Activated naive CD8-positive, alpha-beta T cell (primary cell): Measurements from ENCODE around the gene IFFO2.
"Not testable (repeated sequence)": the region's sequence is repeated elsewhere in the genome, so short reads cannot be mapped to it uniquely, and the experiment has no call there.

ENCODE experiments used
- H3K27ac Mint-ChIP-seq: one replicate; pipeline ENCODE4 v1.8.0; 2021; ENCODE audit warnings: mixed read lengths
- H3K27me3 Mint-ChIP-seq: one replicate; pipeline ENCODE4 v1.8.0; 2021; ENCODE audit warnings: mixed read lengths
- H3K36me3 Mint-ChIP-seq: one replicate; pipeline ENCODE4 v1.8.0; 2021; ENCODE audit warnings: mixed read lengths
- H3K4me1 Mint-ChIP-seq: one replicate; pipeline ENCODE4 v1.8.0; 2021; ENCODE audit warnings: low read depth, mixed read lengths
- H3K4me3 Mint-ChIP-seq: one replicate; pipeline ENCODE4 v1.8.0; 2021; ENCODE audit warnings: mild to moderate bottlenecking, mixed read lengths
- H3K9me3 Mint-ChIP-seq: one replicate; pipeline ENCODE4 v1.8.0; 2021; ENCODE audit warnings: low read depth, mixed read lengths

IFFO2 gene

DNA sequence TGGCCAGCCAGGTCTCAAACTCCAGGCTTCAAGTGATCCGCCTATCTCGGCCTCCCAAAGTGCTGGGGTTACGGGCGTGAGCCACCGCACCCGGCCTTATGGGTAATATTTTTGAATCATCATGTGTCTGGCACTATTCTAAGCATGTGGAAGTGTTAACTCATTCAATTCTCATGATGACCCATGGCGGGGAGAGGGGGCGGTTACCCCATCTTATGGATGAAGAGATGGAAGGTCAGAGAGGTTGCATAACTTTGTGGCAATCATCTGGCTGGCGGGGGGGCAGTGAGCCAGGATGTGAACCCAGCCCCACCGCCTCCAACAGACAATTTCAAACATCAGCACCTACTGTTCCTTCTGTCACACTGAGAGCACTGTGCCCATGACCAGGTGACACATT, 85.5 kb downstream of the IFFO2 start:
- Mint-ChIP-seq H3K4me1 (no peaks in the 10 kb centered on the region), H3K36me3 (no peaks in the 10 kb centered on the region), H3K4me3 (no peak overlapping the region), H3K9me3 (no peaks in the 10 kb centered on the region), H3K27ac (no peak overlapping the region), H3K27me3 (peaks cover 2% of the 10 kb centered on the region)

DNA sequence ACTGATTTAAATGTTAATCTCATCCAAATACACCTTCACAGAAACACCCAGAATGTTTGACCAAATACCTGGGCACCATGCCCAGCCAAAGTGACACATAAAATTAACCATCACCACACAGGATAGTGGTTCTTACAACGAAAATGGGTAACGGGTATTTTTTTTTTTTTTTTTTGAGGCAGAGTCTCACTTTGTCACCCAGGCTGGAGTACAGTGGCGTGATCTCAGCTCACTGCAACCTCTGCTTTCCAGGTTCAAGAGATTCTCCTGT, 85.9 kb downstream of the IFFO2 start:
- not testable (repeated sequence) for H3K4me3 Mint-ChIP-seq, H3K4me1 Mint-ChIP-seq, H3K9me3 Mint-ChIP-seq, H3K36me3 Mint-ChIP-seq, H3K27me3 Mint-ChIP-seq, H3K27ac Mint-ChIP-seq

- Mint-ChIP-seq H3K4me1 (no peaks in the 10 kb centered on the region), H3K4me3 (no peak overlapping the region)
Measured at GRCh38 chr1:18869847-18870594, 86.5 kb downstream of the IFFO2 start.

DNA sequence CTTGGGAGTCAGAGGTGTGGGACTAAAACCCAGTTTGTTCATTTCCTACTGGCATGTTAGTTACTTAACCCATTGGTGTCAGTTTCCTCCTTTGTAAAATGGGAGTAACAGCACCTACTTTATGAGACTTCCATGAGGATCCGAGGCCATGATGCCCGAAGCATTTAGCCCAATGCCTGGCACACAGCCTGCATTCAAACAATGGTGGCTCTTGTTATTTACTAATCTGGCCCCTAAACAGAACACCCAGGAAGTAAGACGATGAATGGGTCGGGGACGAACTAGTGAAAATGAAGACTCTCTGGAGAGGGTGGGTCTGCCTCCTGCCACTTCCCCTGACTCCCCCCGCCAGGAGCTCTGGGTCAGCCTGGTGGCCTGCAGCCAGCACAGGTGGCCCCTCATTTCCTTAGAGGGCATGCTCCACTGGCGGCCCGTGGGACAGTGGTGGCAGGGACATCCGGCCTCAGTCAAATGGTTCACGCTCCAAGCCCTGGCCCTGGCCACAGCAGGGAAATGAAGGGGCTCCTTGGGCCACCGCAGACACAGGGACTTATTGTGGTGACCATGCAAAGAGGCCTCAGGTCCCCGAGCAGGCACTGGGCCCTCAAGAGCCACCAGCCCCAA, 87.6 kb downstream of the IFFO2 start:
- Mint-ChIP-seq H3K9me3 (no peaks in the 10 kb centered on the region), H3K27ac (no peak overlapping the region), H3K4me1 (no peaks in the 10 kb centered on the region), H3K27me3 (peaks cover 2% of the 10 kb centered on the region), H3K36me3 (no peaks in the 10 kb centered on the region), H3K4me3 (no peak overlapping the region)

More at GRCh38 chr1:18869847-18870594, 86.5 kb downstream of the IFFO2 start:
- Mint-ChIP-seq H3K27ac (no peak overlapping the region), H3K27me3 (peaks cover 2% of the 10 kb centered on the region), H3K9me3 (no peaks in the 10 kb centered on the region), H3K36me3 (no peaks in the 10 kb centered on the region)

DNA sequence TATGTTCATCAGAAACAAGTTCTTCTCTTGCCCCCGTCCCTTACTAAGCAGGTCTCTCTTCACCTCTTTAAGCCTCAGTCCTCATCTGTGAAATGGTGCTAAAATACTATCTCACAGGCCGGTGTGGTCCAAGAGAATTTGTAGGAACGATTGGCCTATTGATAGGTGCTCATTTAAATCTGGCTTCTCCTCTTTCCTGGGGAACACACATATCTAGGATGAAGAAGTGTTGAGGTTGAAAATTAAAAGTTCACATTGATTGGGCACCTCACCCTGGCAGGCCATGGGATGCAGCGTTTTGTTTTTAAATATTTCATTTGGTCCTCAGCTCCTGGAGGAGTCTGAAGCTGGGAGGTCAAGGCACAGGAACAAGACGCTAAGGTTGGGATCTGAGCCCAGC, 88.1 kb downstream of the IFFO2 start:
- Mint-ChIP-seq H3K36me3 (no peaks in the 10 kb centered on the region), H3K9me3 (no peaks in the 10 kb centered on the region), H3K27ac (no peak overlapping the region), H3K4me1 (no peaks in the 10 kb centered on the region), H3K4me3 (no peak overlapping the region), H3K27me3 (peaks cover 2% of the 10 kb centered on the region)

GRCh38 chr1:18866846-18867245, 89.6 kb downstream of the IFFO2 start:
- H3K36me3 Mint-ChIP-seq, result no peaks in the 10 kb centered on the region

DNA sequence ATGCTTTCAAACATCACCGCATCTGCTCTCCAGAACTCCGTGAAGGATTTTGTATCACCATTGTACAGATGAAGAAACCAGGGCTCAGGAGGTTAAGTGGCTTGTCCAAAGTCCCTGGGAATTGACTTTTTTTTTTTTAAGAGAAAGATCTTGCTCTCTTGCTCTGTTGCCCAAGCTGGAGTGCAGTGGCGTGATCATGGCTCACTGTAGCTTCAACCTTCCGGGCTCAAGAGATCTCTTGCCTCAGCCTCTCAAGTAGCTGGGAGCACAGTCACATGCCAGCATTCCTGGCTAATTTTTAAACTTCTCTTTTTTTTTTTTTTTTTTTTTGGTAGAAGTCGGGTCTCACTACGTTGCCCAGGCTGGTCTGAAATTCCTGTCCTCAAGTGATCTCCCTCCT, 90.2 kb downstream of the IFFO2 start:
- no peaks in the 10 kb centered on the region for H3K4me1 Mint-ChIP-seq
- H3K9me3 Mint-ChIP-seq, result no peaks in the 10 kb centered on the region
- H3K27ac Mint-ChIP-seq, result no peak overlapping the region
- no peak overlapping the region for H3K4me3 Mint-ChIP-seq
- H3K36me3 Mint-ChIP-seq, result no peaks in the 10 kb centered on the region
- H3K27me3 Mint-ChIP-seq, result peaks cover 4% of the 10 kb centered on the region

More at GRCh38 chr1:18866846-18867245, 89.6 kb downstream of the IFFO2 start:
- no peak overlapping the region for H3K4me3 Mint-ChIP-seq
- no peaks in the 10 kb centered on the region for H3K4me1 Mint-ChIP-seq
- no peak overlapping the region for H3K27ac Mint-ChIP-seq
- peaks cover 3% of the 10 kb centered on the region for H3K27me3 Mint-ChIP-seq
- H3K9me3 Mint-ChIP-seq, result no peaks in the 10 kb centered on the region

DNA sequence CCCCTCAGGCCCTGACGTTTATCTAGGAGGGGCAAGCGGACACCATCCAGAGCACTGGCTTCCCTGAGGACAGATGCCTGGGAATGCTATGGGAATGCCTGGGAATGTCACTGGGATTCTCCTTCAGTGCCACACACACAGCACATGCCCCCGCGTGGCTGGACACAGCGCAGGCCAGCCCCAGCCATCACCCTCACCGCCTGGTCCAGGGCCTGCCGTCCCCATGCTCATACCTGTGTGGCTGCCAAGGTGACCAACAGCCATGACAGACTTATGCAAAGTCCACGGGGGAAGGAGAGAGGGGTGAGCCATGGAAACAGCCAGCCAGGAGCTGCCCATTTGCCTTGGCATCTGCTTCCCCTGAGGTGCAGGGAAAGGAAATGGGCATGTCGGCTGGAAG, 91.3 kb downstream of the IFFO2 start:
- Mint-ChIP-seq H3K36me3 (no peaks in the 10 kb centered on the region), H3K4me1 (no peaks in the 10 kb centered on the region), H3K9me3 (no peaks in the 10 kb centered on the region)

DNA sequence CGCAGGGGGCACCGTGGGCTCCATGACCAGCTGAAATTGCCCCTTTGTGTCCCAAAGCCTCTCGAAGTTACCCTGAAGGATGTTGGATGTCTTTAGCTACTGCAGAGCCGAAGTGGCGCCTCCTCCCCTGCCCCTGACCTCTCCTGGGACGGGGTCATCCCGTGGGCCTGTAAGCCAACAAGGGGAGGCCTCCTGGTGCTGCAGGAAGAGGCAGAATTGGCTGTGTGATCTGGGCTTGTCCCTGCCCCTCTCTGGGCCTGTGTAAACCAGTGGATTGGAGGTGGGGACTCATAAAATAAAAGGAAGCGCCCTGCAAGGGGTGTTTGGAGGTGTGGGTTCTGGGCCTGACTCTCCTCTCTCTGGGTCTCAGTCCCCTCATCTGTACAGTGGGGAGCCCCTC, 94.9 kb downstream of the IFFO2 start:
- H3K27me3 Mint-ChIP-seq, result peaks cover 1% of the 10 kb centered on the region
- H3K27ac Mint-ChIP-seq, result no peak overlapping the region
- no peak overlapping the region for H3K4me3 Mint-ChIP-seq
- H3K9me3 Mint-ChIP-seq, result no peaks in the 10 kb centered on the region
- no peaks in the 10 kb centered on the region for H3K4me1 Mint-ChIP-seq
- no peaks in the 10 kb centered on the region for H3K36me3 Mint-ChIP-seq

More for the DNA sequence above, 91.3 kb downstream of the IFFO2 start:
- H3K27ac Mint-ChIP-seq, result no peak overlapping the region
- H3K27me3 Mint-ChIP-seq, result peaks cover 4% of the 10 kb centered on the region
- no peak overlapping the region for H3K4me3 Mint-ChIP-seq

- Mint-ChIP-seq H3K9me3 (no peaks in the 10 kb centered on the region), H3K4me1 (no peaks in the 10 kb centered on the region), H3K4me3 (no peak overlapping the region), H3K36me3 (no peaks in the 10 kb centered on the region), H3K27me3 (peaks cover 1% of the 10 kb centered on the region), H3K27ac (no peak overlapping the region)
Measured at GRCh38 chr1:18861082-18861481, 95.4 kb downstream of the IFFO2 start.

DNA sequence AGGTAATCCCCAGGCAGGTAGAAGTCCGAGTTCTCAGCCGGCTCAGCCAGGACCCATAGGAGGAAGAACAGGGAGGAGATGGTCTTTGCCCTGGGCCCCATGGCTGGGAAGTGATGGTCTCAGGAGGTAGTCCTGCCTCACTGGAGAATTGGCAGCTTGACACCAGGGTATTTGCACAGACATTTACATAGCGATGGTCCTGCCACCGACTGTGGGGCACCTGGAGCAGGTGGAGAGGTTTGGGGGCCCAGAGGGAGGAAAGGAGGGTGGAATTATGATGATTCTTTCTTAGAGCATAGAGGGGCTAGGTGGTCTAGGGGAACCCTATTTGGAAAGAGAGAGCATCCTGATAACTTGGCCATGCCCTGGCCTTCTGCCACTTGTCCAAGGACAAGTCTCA, 96.9 kb downstream of the IFFO2 start, which contains the start of gene TAS1R2:
Gene TAS1R2 (minus strand): TSS at position 101 of the 400 bp plus-strand sequence. CDS start 0 bp downstream, at position 101.
- no peak within 1 kb of the TSS for H3K27ac Mint-ChIP-seq
- H3K9me3 Mint-ChIP-seq, result no peaks in the 10 kb centered on the region
- H3K4me1 Mint-ChIP-seq, result no peaks in the 10 kb centered on the region
- H3K27me3 Mint-ChIP-seq, result peaks cover 1% of the 10 kb centered on the region
- H3K4me3 Mint-ChIP-seq, result no peak within 1 kb of the TSS
- H3K36me3 Mint-ChIP-seq, result no peaks in the 10 kb centered on the region

GRCh38 chr1:18858070-18858688, 98.3 kb downstream of the IFFO2 start:
- Mint-ChIP-seq H3K4me1 (no peaks in the 10 kb centered on the region), H3K27ac (no peak overlapping the region), H3K36me3 (no peaks in the 10 kb centered on the region), H3K9me3 (no peaks in the 10 kb centered on the region), H3K4me3 (no peak overlapping the region), H3K27me3 (peaks cover 1% of the 10 kb centered on the region)

DNA sequence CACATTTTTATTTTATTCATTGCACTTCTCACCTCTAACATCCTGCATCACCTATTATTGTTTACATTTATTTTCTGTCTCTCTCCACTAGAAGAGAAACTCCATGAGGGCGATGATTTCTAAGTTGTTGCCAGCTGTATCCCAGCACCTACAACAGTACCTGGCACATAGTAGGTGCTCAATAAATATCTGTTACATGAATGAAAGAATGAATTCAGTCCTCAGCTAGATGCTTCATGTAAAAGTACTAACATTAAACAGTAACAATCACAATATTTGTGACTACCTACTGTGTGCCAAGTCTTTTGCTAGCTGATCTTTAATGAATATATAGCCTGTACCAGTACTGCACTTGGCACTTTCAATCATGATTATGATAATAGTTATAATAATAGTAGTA, 100.0 kb downstream of the IFFO2 start:
- no peaks in the 10 kb centered on the region for H3K4me1 Mint-ChIP-seq
- no peaks in the 10 kb centered on the region for H3K27me3 Mint-ChIP-seq
- H3K4me3 Mint-ChIP-seq, result no peak overlapping the region
- H3K36me3 Mint-ChIP-seq, result no peaks in the 10 kb centered on the region
- no peak overlapping the region for H3K27ac Mint-ChIP-seq
- H3K9me3 Mint-ChIP-seq, result no peaks in the 10 kb centered on the region

GRCh38 chr1:18855573-18855972, 100.9 kb downstream of the IFFO2 start:
- H3K4me1 Mint-ChIP-seq, result no peaks in the 10 kb centered on the region
- no peaks in the 10 kb centered on the region for H3K27me3 Mint-ChIP-seq
- H3K9me3 Mint-ChIP-seq, result no peaks in the 10 kb centered on the region
- no peak overlapping the region for H3K4me3 Mint-ChIP-seq
- no peaks in the 10 kb centered on the region for H3K36me3 Mint-ChIP-seq
- no peak overlapping the region for H3K27ac Mint-ChIP-seq

DNA sequence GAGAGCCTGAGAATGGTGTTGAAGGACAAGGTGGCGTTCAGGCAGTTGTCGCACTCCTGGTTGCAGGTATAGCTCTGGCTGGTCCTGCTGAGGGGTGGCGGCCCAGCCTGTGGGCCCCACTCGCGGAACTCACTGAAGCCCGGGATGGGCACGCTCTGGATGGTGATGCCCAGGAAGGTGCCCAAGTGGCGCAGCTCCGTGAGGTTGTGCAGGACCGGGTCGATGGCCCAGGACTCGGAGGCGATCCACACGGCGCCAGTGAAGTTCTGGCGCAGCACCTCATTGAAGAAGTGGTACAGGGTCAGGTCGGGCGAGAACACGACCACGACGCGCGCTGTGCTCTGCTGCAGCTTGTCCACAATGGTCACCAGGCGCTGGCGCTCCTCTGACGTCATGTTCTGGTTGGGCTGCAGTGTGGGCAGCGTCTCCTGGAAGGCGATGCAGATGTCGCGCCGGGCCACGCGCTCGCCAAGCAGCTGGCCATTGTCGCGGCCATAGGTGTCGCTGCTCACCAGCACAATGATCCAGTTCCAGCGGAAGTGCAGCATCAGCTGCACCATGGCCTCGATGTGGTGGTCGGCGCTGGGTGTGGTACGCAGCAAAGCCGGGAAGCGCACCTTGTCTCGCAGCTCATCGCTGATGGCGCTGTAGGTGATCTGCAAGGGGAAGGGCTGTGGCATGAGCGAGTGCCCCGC, 102.0 kb downstream of the IFFO2 start:
- Mint-ChIP-seq H3K36me3 (no peaks in the 10 kb centered on the region), H3K9me3 (no peaks in the 10 kb centered on the region), H3K27ac (no peak overlapping the region), H3K27me3 (no peaks in the 10 kb centered on the region), H3K4me3 (no peak overlapping the region), H3K4me1 (no peaks in the 10 kb centered on the region)
